Stimulated activated CD8-positive, alpha-beta memory T cell treated with anti-CD3 and anti-CD28 coated beads, Interleukin-7, amount 100 ng/mL, for 1 hour (primary cell): ENCODE data around the gene ZIC5.

Source experiments
- DNase-seq, 2 donors: peaks; one replicate each; pipeline ENCODE4 v3.0.0-alpha.2; 2020; ENCODE audit warnings: low read depth in 2 of 2

Gene ZIC5

DNA sequence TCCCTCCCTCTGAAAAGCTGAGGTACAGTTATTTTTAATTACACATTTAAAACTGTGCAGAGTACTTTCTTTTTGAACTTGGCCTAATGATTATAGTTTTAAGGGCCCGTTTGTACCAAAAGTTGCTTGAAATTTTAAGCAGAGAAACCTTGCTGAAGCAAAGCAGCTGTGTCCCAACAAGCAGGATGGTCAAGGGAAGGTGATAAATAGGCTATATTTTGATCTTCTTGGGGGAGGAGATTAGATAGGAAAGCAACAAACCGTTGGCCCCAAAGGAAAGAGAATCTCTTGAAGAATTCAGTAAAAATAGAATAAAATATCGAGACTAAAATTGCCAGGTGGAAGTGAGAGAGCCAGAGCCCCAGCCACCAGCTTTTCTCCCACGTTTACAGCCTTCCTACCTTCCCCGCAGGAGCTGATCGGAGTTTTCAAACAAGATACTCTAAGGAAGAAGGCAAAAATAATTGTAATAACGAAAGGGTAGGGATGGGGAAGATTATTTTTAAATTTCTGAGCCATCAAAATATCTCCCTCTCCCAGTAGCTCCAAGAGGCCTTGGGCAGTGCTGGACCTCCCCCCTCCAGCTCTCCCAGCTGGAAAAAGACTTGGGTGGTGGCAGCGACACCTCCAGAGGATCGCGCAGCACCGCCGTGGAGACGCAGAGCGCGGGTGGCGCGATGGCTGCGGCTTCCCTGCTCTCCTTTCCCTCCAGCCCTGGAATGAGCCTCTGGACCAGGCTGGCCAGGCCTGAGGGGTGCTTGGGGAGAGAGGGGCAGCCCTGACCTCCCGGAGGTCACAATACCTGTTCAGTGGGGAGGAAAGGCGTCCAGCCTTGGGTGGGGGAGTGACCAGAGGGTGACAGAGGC, 15.8 kb upstream of the ZIC5 start:
- no peak for DNase-seq

DNA sequence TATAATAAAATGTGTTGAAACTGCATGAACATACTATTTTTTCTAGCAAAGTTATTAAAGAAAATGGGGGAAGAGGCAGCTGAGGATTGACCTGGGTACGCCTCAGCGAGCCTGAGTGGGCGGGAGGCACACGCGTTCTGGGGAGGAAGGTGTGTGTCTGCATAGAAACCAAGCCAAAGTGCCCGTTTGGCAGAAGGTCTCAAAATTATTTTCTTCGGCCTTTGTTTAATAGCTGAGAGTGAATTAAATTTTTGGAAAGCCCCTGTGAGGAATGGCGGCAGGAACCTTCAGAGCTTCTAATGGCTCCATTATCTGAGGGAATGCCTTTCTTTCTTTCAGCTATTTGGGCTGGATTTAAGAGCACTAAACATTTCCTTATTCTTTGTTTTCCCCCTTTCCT, 15.2 kb upstream of the ZIC5 start:
- DNase-seq, result no peak

GRCh38 chr13:99985886-99986527, 14.4 kb upstream of the ZIC5 start:
- no peak for DNase-seq

GRCh38 chr13:99985241-99985874, 13.8 kb upstream of the ZIC5 start:
- no peak for DNase-seq

DNA sequence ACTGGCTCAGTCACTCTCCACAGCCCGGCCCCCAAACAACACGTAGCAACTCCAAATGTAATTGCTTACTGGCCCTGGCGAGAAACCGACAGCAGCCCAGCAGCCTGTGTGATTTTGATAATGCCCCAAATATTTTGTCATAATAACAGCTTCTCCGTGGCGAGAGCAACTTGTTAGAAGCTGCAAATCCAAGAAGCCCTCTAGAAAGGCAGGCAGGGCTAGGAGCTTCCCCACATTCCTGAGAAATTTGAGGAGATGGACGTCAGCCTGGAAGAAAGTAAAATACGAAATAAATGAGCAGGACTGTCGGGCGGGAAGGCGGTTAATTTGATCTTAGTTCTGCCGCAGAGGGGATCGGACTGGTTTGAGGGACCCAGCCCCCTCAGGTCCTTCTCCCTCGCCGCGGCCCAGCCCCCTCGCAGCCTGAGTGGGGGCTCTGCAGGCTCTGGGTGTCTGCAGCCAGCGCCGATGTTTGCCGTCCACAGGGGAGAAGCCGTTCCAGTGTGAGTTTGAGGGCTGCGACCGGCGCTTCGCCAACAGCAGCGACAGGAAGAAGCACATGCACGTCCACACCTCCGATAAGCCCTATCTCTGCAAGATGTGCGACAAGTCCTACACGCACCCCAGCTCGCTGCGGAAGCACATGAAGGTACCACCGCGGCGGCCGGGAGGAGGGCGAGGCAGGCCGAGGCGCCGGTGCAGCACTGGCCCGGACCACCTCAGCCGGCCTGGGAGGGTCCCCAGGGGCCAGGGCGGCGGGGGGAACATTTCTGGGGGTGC, 13.1 kb upstream of the ZIC5 start:
- no peak for DNase-seq

DNA sequence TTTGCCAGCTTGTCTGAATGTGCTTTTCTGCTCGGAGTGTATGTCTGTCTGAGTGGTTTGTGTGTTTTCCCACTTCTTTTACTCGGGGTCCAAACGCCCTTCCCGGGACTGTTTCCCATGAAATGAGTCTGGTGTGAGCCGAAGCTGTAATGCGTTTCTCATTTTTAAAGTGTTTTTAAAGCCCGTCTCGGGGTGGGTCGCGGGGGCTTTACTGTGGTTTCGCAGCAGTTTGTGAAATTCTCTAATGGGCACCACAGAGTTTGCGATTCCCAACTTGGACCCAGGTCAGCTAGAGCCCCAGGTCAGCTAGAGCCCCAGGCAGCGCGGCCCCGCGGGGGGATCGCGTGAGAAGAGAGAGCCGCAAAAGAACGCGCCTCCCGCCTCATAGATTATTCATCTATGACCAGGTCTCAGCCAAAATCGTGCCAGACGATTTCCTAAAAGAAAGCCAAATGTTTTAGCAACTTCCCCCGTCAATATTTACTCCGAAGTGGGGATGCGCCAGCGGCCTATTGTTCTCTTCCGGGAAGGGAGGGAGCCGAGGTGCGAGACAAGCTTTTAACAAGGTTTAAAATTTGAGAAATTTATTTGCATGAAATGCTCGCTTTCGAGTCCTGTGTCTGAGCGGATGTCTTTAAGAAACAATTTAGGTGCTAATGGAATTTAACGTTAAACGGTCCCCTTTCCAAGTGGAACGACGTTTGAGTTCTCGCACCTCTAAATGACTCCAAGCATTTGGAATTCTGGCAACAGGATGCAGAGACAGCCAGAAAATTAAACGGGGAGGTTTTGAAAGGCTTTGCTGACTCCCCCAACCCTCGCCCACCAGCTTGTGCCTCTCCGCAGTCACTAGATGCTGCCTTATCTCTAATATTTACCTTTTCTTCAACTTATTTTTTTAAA, 12.2 kb upstream of the ZIC5 start:
- no peak for DNase-seq

DNA sequence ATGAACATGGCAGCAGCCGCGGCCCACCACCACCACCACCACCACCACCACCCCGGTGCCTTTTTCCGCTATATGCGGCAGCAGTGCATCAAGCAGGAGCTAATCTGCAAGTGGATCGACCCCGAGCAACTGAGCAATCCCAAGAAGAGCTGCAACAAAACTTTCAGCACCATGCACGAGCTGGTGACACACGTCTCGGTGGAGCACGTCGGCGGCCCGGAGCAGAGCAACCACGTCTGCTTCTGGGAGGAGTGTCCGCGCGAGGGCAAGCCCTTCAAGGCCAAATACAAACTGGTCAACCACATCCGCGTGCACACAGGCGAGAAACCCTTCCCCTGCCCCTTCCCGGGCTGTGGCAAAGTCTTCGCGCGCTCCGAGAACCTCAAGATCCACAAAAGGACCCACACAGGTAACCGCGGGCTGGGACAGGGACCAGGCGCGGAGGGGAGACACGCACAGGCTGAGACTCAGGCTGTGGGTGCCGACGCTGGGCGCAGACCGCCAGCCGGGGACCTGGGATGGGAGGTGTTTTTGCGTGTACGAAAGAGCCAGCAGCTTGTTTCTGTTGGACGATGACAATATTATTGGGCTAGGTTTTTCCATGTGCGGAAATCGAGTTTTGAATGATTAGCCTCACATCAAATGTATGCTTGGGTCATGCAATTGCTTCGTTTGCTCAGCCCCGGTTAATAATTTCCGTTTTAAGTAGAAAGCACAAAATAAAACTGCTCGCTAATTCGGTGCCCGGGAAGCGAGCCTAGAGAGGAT, 11.3 kb upstream of the ZIC5 start:
- DNase-seq, result no peak

DNA sequence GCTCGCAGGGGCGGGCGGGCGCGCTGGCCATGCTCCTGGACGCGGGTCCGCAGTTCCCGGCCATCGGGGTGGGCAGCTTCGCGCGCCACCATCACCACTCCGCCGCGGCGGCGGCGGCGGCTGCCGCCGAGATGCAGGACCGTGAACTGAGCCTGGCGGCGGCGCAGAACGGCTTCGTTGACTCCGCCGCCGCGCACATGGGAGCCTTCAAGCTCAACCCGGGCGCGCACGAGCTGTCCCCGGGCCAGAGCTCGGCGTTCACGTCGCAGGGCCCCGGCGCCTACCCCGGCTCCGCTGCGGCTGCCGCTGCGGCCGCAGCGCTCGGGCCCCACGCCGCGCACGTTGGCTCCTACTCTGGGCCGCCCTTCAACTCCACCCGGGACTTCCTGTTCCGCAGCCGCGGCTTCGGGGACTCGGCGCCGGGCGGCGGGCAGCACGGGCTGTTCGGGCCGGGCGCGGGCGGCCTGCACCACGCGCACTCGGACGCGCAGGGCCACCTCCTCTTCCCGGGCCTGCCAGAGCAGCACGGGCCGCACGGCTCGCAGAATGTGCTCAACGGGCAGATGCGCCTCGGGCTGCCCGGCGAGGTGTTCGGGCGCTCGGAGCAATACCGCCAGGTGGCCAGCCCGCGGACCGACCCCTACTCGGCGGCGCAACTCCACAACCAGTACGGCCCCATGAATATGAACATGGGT, 10.6 kb upstream of the ZIC5 start:
- no peak for DNase-seq

DNA sequence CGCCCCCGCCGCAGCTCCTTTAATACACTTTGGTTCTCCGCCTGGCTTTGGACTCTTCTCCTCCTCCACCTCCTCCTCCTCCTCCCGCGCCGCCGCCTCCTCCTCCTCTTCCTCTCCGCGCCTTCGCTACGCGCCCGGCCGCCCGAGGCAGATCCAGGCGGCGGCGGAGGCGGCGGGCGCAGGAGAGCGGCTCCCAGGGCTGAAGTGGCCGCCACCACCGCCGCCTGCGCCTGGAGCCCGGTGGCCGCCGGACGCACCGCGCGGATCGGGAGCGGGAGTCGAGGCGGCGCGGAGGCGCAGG, 10.1 kb upstream of the ZIC5 start, which contains the start of gene ZIC2:
ZIC2 (plus strand) TSS at position 50 of the 301 bp plus-strand sequence. CDS start 281 bp downstream, outside the sequence.
- no peak for DNase-seq

GRCh38 chr13:99980824-99981734, 9.5 kb upstream of the ZIC5 start:
- no peak for DNase-seq

GRCh38 chr13:99980201-99980823, 8.7 kb upstream of the ZIC5 start:
- DNase-seq, result no peak

DNA sequence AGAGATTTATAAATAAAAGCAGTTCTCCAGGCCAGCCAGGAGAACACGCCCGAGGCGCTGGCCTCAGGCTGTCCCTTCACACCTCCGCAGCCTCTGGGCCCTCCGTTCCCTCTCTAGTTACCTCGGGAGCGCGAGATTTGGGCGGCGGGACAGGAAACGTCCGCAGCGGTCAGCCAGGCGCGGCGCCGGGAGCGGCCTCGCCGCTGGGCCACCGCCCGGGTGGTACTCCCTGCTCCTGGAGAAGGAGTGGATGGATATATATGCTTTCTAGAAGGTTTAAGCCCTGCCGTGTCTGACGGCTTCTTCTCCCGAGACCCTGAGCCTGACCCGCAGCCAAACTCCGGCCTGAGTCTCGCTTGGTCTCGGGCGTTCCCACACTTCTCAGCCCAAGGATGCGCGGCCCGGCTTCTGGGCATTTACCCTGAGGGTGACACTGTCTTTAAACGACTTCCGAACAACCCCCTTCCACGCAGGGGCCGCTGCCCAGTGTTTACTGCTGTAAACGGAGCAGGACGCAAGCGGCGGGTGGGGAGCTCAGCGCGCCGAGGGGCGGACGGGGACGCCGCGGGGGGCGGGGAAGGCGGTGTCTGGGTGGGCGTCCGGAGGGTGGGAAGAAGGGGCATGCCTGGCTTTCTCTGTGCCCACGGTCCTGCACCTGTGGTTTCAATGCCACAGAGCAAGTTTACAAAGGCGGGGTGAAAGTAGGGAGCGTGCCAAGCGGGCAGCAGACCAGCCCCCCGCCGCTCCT, 8.1 kb upstream of the ZIC5 start:
- no peak for DNase-seq

DNA sequence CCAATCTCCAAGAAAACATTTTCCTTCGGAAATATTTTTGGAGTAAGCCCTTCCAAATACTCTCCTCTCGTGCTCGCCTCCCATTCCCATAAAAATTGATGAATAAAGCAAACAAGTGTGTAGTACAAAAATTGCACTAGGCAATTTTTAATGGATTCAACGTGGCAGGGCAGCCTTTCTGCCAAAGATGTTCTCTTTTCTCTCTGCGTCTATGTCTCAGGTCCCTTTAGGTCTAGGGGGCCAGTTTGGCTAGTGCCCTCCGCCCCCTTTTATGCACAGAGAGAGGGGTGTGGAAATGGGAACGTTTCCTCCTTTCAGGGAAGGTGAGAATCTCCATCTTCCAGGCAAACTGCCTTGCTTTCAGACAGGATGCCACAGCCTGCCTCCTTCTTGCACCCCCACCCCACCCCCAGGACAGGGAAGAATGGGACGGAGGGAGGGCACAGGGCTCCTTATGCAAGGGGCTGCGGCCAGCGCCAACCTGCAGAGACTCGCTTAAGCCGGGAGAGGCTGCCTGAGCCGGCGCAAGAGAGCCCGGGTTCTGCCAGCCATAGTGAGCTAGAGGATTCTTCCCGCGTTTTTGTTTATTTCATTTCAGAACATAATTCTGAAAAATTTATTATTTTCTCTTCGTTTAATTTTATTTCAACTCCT, 7.4 kb upstream of the ZIC5 start:
- DNase-seq, result no peak

- DNase-seq, result no peak
Observed at GRCh38 chr13:99977912-99978798, 6.6 kb upstream of the ZIC5 start.

- DNase-seq, result no peak
Observed at GRCh38 chr13:99977334-99977911, 5.9 kb upstream of the ZIC5 start.

DNA sequence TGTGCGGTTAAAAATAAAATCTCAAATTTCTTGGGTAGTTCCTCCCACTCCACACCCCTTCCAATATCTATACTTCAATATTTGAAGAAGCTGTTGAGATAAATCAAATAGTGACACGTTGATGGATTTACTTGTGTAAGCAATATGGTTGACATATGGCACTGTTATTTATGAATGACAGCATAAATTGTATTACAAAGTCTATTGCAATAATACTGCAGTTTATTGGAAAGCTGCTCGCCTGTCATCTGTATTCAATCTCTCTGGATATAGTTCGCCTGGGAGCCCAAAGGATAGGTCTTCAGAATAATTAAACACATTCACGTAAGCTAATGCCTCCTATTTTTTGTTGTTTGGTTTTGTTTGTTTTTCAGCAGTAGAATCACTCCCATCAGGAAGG, 5.0 kb upstream of the ZIC5 start:
- DNase-seq, result no peak
